Stimulated activated CD4-positive, alpha-beta T cell treated with anti-CD3 and anti-CD28 coated beads, Interleukin-2, amount 100 ng/mL, for 48 hours (primary cell): ENCODE data around the gene CD93.

Experiments used
- DNase-seq, 2 donors: peaks; one replicate each; pipeline ENCODE4 v3.0.0-alpha.2; 2020

Gene CD93

GRCh38 chr20:23079926-23080325 is 6.2 kb downstream of the CD93 start:
- no peak for DNase-seq

- no peak for DNase-seq
Observed at GRCh38 chr20:23079016-23079351, 7.1 kb downstream of the CD93 start.

- no peak for DNase-seq
Observed at GRCh38 chr20:23078351-23079015, 7.6 kb downstream of the CD93 start.

- DNase-seq = no peak
Observed at GRCh38 chr20:23077277-23077676, 8.8 kb downstream of the CD93 start.

- DNase-seq = no peak
Observed at GRCh38 chr20:23074052-23074451, 12.1 kb downstream of the CD93 start.

- no peak for DNase-seq
Observed at GRCh38 chr20:23072892-23073586, 13.1 kb downstream of the CD93 start.

- no peak for DNase-seq
Observed at GRCh38 chr20:23071996-23072395, 14.1 kb downstream of the CD93 start.

- DNase-seq = no peak
Observed at GRCh38 chr20:23071398-23071797, 14.7 kb downstream of the CD93 start.

GRCh38 chr20:23069108-23069507 is 17.0 kb downstream of the CD93 start:
- no peak for DNase-seq

- DNase-seq = no peak
Observed at GRCh38 chr20:23068283-23068682, 17.8 kb downstream of the CD93 start.

GRCh38 chr20:23066772-23067171 is 19.4 kb downstream of the CD93 start:
- no peak for DNase-seq

GRCh38 chr20:23065266-23066201 is 20.6 kb downstream of the CD93 start:
- DNase-seq = no peak

GRCh38 chr20:23063581-23063980 is 22.5 kb downstream of the CD93 start:
- no peak for DNase-seq

GRCh38 chr20:23063168-23063567 is 23.0 kb downstream of the CD93 start:
- no peak for DNase-seq

GRCh38 chr20:23062632-23063031 is 23.5 kb downstream of the CD93 start:
- DNase-seq = no peak

- DNase-seq = no peak
Observed at GRCh38 chr20:23061734-23062561, 24.2 kb downstream of the CD93 start.

- DNase-seq = no peak
Observed at GRCh38 chr20:23061262-23061661, 24.9 kb downstream of the CD93 start.

GRCh38 chr20:23060629-23061028 is 25.5 kb downstream of the CD93 start:
- DNase-seq = no peak

GRCh38 chr20:23059846-23060245 is 26.3 kb downstream of the CD93 start:
- DNase-seq = no peak

GRCh38 chr20:23059001-23059400 is 27.1 kb downstream of the CD93 start:
- DNase-seq = no peak

GRCh38 chr20:23058240-23058639 is 27.9 kb downstream of the CD93 start:
- DNase-seq = no peak

- DNase-seq = no peak
Observed at GRCh38 chr20:23052904-23053303, 33.2 kb downstream of the CD93 start.
